HepG2 (cell line): ENCODE measurements around the gene ATG16L2. TPM values are rescaled to one million over a fixed set of nuclear protein-coding genes. Genes with fewer than 3 reads are reported as not detected.

Experiments
- CREM ChIP-seq, 2 experiments: sonication (generic) in 1 of 2; formaldehyde crosslinking in 1 of 2; IDR thresholded peaks; 2 replicates each; pipeline versions ENCODE4 v1.4.0 to v1.6.1; 2016 to 2020; ENCODE audit warnings: antibody characterized with exemption in 1 of 2, mild to moderate bottlenecking in 1 of 2, missing genetic modification reagents in 1 of 2
- HMGA1 ChIP-seq: sonication (generic); formaldehyde crosslinking; conservative IDR thresholded peaks from 2 replicates; pipeline ENCODE4 v1.4.0; 2020; ENCODE audit warnings: missing genetic modification reagents
- JDP2 ChIP-seq: sonication (generic); formaldehyde crosslinking; IDR thresholded peaks from 2 replicates; pipeline ENCODE4 v1.8.1; 2022; ENCODE audit warnings: missing genetic modification reagents, borderline replicate concordance
- MAZ ChIP-seq, 2 experiments: sonication (generic) in 1 of 2; formaldehyde crosslinking in 1 of 2; IDR thresholded peaks; 2 replicates each; pipeline versions ENCODE4 v1.5.0 to v1.6.1; 2012 to 2020; ENCODE audit warnings: low read depth in 2 of 2, mild to moderate bottlenecking in 2 of 2, borderline replicate concordance in 1 of 2, improper control_type of control experiment in 1 of 2, low read length in 1 of 2, missing genetic modification reagents in 1 of 2, moderate library complexity in 1 of 2
- NR2F2 ChIP-seq: IDR thresholded peaks from 2 replicates; pipeline ENCODE4 v1.6.1; 2012; ENCODE audit warnings: low read depth, inconsistent platforms, borderline replicate concordance
- PLRG1 ChIP-seq: fragments of 450-650 bp; conservative IDR thresholded peaks from 2 replicates; pipeline ENCODE4 v1.6.1; 2016
- SOX13 ChIP-seq, 3 experiments: fragments of 450-650 bp in 1 of 3; sonication (generic) in 1 of 3; formaldehyde crosslinking in 1 of 3; IDR thresholded peaks in 2 of 3; conservative IDR thresholded peaks in 1 of 3; 2 replicates each; pipeline versions ENCODE4 v1.5.0 to v1.6.1; 2016 to 2020; ENCODE audit warnings: antibody characterized with exemption in 1 of 3, mild to moderate bottlenecking in 1 of 3, missing compliant biosample characterization in 1 of 3, missing genetic modification reagents in 1 of 3, moderate library complexity in 1 of 3
- SRY ChIP-seq: sonication (generic); formaldehyde crosslinking; IDR thresholded peaks from 2 replicates; pipeline ENCODE4 v1.8.0; 2022; ENCODE audit warnings: mild to moderate bottlenecking, missing genetic modification reagents
- TBP ChIP-seq: sonication (generic); formaldehyde crosslinking; IDR thresholded peaks from 2 replicates; pipeline ENCODE4 v1.5.0; 2020; ENCODE audit warnings: missing genetic modification reagents
- THYN1 ChIP-seq: sonication (generic); formaldehyde crosslinking; IDR thresholded peaks from 2 replicates; pipeline ENCODE4 v1.8.1; 2023; ENCODE audit warnings: low read depth, mild to moderate bottlenecking, moderate library complexity, missing genetic modification reagents, borderline replicate concordance
- ZBTB38 ChIP-seq: sonication (generic); formaldehyde crosslinking; IDR thresholded peaks from 2 replicates; pipeline ENCODE4 v1.5.1; 2020; ENCODE audit warnings: mild to moderate bottlenecking, missing genetic modification reagents
- ZFP36L2 ChIP-seq: sonication (generic); formaldehyde crosslinking; IDR thresholded peaks from 2 replicates; pipeline ENCODE4 v1.4.0; 2020; ENCODE audit warnings: missing genetic modification reagents
- ZKSCAN5 ChIP-seq: sonication (generic); formaldehyde crosslinking; IDR thresholded peaks from 2 replicates; pipeline ENCODE4 v1.5.1; 2020; ENCODE audit warnings: mild to moderate bottlenecking, missing genetic modification reagents
- ZNF235 ChIP-seq: sonication (generic); formaldehyde crosslinking; IDR thresholded peaks from 2 replicates; pipeline ENCODE4 v1.8.1; 2023; ENCODE audit warnings: mild to moderate bottlenecking, missing genetic modification reagents, borderline replicate concordance
- ZNF292 ChIP-seq: sonication (generic); formaldehyde crosslinking; IDR thresholded peaks from 2 replicates; pipeline ENCODE4 v1.8.1; 2022; ENCODE audit warnings: mild to moderate bottlenecking, low read depth, missing genetic modification reagents, borderline replicate concordance
- ZNF33B ChIP-seq: sonication (generic); formaldehyde crosslinking; IDR thresholded peaks from 2 replicates; pipeline ENCODE4 v1.5.1; 2020; ENCODE audit warnings: mild to moderate bottlenecking, missing genetic modification reagents
- ZNF629 ChIP-seq: sonication (generic); formaldehyde crosslinking; conservative IDR thresholded peaks from 2 replicates; pipeline ENCODE4 v1.5.0; 2020; ENCODE audit warnings: missing genetic modification reagents
- polyA plus RNA-seq, 8 experiments: library from polyadenylated mRNA; depleted of rRNA in 3 of 8; stranded (reverse) in 7 of 8; unstranded in 1 of 8; fragments of >200 nt; fragmentation: Illumina TruSeq in 4 of 8; extraction: Trizol in 4 of 8; gene quantifications; 2 replicates each; pipeline versions ENCODE4 v1.2.1 to v1.2.3, GENCODE V29; 2011 to 2016; ENCODE audit warnings: low read depth in 4 of 8, missing spikeins in 1 of 8, mixed read lengths in 1 of 8; ENCODE audit not compliant: insufficient read depth in 1 of 8
- total RNA-seq, 5 experiments: library from RNA; depleted of rRNA; stranded (reverse); fragments of >200 nt; fragmentation: Illumina TruSeq; extraction: Trizol; gene quantifications; 2 replicates each; pipeline ENCODE4 v1.2.3, GENCODE V29; 2016; ENCODE audit warnings: low read depth in 1 of 5
- TF ChIP-seq, protein P1 (sequence below): sonication (generic); formaldehyde crosslinking; IDR thresholded peaks from 2 replicates; pipeline ENCODE4 v1.4.0; 2020; ENCODE audit warnings: mild to moderate bottlenecking, missing genetic modification reagents
- TF ChIP-seq, protein P2 (sequence below): sonication (generic); formaldehyde crosslinking; conservative IDR thresholded peaks from 2 replicates; pipeline ENCODE4 v1.5.0; 2020; ENCODE audit warnings: missing genetic modification reagents
- TF ChIP-seq, protein P3 (sequence below): IDR thresholded peaks from 2 replicates; pipeline ENCODE4 v1.6.1; 2016; ENCODE audit warnings: low read depth, borderline replicate concordance
- TF ChIP-seq, protein P4 (sequence below): sonication (generic); formaldehyde crosslinking; IDR thresholded peaks from 2 replicates; pipeline ENCODE4 v1.4.0; 2020; ENCODE audit warnings: missing genetic modification reagents
- TF ChIP-seq, protein P5 (sequence below): sonication (generic); formaldehyde crosslinking; IDR thresholded peaks from 2 replicates; pipeline ENCODE4 v1.4.0; 2020; ENCODE audit warnings: low read depth, mild to moderate bottlenecking, missing genetic modification reagents

The ATG16L2 gene
- total and polyA plus RNA-seq, 2 of the 13 experiments (the other 11 are each of a cell fraction or from before 2014, with no cell fraction given), result 6.2 to 14.8 TPM

DNA sequence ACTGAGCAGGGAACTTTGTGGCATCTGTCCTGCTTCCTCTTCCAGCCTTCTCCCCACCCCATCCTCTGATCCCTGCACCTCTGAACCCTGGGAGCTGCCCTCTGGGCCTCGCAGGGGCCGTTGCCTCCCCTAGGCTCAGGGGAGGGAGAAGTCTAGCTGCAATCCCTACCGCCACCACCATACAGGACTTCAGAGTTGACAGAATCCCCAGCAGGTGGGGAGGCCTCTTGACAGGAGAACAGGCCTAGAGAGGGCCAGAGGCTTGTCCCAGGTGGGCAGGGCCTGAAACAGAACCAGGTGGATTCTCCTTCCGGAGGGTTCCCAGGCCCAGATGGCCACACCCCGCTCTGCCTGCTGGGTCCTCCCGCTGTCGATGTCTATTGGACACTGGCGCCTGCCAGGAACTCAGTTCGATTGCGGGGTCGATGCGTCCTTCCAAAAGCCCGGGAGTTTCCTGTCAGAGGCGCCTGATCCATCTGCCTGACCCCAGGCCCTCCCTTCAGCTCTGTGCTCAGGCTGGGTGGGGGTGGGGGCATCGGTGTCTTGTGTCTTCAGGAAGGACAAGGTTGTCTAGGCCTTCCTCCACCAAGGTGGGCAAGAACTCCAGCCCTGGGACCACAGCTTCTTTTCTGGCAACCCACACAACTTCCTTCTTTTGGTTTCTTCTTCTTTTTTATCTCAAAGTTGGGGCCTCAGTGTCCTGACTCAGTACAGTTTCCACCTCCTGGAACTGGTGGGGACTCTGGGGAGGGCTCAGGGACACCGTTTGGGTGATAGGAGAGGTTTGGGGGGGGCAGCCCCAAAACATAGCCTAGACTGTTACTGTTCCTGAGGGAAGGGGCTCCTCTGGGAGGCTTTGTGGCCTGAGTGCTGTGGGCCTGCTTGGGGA lies 26.8 kb upstream of the ATG16L2 start (continued):
- TF ChIP-seq, protein P1, sequence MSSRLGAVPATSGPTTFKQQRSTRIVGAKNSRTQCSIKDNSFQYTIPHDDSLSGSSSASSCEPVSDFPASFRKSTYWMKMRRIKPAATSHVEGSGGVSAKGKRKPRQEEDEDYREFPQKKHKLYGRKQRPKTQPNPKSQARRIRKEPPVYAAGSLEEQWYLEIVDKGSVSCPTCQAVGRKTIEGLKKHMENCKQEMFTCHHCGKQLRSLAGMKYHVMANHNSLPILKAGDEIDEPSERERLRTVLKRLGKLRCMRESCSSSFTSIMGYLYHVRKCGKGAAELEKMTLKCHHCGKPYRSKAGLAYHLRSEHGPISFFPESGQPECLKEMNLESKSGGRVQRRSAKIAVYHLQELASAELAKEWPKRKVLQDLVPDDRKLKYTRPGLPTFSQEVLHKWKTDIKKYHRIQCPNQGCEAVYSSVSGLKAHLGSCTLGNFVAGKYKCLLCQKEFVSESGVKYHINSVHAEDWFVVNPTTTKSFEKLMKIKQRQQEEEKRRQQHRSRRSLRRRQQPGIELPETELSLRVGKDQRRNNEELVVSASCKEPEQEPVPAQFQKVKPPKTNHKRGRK (CRISPR knock-in tag), result no peak
- TF ChIP-seq HMGA1 (CRISPR knock-in tag) (no peak), PLRG1 (no peak), MAZ (IDR thresholded peaks at IDR 0.05; ENCODE audit: borderline replicate concordance, low read depth, low read length) (no peak), MAZ (CRISPR knock-in tag; IDR thresholded peaks at IDR 0.05; ENCODE audit: low read depth) (no peak; the same call in none of the 2 replicates), ZFP36L2 (CRISPR knock-in tag) (no peak), SOX13 (IDR thresholded peaks at IDR 0.05) (no peak), SOX13 (CRISPR knock-in tag; conservative IDR thresholded peaks at IDR 0.05 in 1 of 2, IDR thresholded peaks at IDR 0.05 in 1 of 2) (peak in 1 of 2 experiments; percentile 25; a peak in 1 of 4 replicates), ZNF235 (CRISPR knock-in tag) (no peak), ZNF33B (CRISPR knock-in tag) (0 out of 2 replicates have a peak, but pooled peaks have one; percentile 9), ZBTB38 (CRISPR knock-in tag) (peak; percentile 52; the same call in 1 of the 2 replicates), TBP (CRISPR knock-in tag) (no peak), NR2F2 (no peak), SRY (CRISPR knock-in tag) (no peak), THYN1 (no peak), JDP2 (CRISPR knock-in tag) (no peak), ZKSCAN5 (CRISPR knock-in tag) (0 out of 2 replicates have a peak, but pooled peaks have one; percentile 47), ZNF292 (CRISPR knock-in tag) (peak; percentile 82), CREM (IDR thresholded peaks at IDR 0.05) (peak; percentile 52; the same call in 1 of the 2 replicates), CREM (CRISPR knock-in tag; IDR thresholded peaks at IDR 0.05) (no peak), ZNF629 (no peak)
- TF ChIP-seq, protein P2, sequence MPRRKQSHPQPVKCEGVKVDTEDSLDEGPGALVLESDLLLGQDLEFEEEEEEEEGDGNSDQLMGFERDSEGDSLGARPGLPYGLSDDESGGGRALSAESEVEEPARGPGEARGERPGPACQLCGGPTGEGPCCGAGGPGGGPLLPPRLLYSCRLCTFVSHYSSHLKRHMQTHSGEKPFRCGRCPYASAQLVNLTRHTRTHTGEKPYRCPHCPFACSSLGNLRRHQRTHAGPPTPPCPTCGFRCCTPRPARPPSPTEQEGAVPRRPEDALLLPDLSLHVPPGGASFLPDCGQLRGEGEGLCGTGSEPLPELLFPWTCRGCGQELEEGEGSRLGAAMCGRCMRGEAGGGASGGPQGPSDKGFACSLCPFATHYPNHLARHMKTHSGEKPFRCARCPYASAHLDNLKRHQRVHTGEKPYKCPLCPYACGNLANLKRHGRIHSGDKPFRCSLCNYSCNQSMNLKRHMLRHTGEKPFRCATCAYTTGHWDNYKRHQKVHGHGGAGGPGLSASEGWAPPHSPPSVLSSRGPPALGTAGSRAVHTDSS (CRISPR knock-in tag), result no peak
- TF ChIP-seq, protein P3, sequence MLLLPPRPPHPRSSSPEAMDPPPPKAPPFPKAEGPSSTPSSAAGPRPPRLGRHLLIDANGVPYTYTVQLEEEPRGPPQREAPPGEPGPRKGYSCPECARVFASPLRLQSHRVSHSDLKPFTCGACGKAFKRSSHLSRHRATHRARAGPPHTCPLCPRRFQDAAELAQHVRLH, result no peak
- TF ChIP-seq, protein P4, sequence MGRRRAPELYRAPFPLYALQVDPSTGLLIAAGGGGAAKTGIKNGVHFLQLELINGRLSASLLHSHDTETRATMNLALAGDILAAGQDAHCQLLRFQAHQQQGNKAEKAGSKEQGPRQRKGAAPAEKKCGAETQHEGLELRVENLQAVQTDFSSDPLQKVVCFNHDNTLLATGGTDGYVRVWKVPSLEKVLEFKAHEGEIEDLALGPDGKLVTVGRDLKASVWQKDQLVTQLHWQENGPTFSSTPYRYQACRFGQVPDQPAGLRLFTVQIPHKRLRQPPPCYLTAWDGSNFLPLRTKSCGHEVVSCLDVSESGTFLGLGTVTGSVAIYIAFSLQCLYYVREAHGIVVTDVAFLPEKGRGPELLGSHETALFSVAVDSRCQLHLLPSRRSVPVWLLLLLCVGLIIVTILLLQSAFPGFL (CRISPR knock-in tag), result no peak
- TF ChIP-seq, protein P5, sequence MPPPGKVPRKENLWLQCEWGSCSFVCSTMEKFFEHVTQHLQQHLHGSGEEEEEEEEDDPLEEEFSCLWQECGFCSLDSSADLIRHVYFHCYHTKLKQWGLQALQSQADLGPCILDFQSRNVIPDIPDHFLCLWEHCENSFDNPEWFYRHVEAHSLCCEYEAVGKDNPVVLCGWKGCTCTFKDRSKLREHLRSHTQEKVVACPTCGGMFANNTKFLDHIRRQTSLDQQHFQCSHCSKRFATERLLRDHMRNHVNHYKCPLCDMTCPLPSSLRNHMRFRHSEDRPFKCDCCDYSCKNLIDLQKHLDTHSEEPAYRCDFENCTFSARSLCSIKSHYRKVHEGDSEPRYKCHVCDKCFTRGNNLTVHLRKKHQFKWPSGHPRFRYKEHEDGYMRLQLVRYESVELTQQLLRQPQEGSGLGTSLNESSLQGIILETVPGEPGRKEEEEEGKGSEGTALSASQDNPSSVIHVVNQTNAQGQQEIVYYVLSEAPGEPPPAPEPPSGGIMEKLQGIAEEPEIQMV (CRISPR knock-in tag), result peak; percentile 77
